SU-DHL-6 (cell line): ENCODE results near the gene STK31.

Source experiments
- EZH2phosphoT487 ChIP-seq: fragments of 200-600 bp; sonication (generic), shearing (Covaris generic); conservative IDR thresholded peaks from 2 replicates; pipeline ENCODE4 v1.6.1; 2018; ENCODE audit warnings: mild to moderate bottlenecking, antibody characterized with exemption, low read length, moderate library complexity, mixed read lengths
- TF ChIP-seq, protein P1 (sequence below): fragments of 200-600 bp; sonication (generic); IDR thresholded peaks from one replicate; pipeline ENCODE4 v1.5.1; 2017; ENCODE audit warnings: antibody characterized with exemption, mild to moderate bottlenecking, low read length, moderate library complexity; ENCODE audit not compliant: insufficient read depth, poor library complexity, severe bottlenecking

DNA sequence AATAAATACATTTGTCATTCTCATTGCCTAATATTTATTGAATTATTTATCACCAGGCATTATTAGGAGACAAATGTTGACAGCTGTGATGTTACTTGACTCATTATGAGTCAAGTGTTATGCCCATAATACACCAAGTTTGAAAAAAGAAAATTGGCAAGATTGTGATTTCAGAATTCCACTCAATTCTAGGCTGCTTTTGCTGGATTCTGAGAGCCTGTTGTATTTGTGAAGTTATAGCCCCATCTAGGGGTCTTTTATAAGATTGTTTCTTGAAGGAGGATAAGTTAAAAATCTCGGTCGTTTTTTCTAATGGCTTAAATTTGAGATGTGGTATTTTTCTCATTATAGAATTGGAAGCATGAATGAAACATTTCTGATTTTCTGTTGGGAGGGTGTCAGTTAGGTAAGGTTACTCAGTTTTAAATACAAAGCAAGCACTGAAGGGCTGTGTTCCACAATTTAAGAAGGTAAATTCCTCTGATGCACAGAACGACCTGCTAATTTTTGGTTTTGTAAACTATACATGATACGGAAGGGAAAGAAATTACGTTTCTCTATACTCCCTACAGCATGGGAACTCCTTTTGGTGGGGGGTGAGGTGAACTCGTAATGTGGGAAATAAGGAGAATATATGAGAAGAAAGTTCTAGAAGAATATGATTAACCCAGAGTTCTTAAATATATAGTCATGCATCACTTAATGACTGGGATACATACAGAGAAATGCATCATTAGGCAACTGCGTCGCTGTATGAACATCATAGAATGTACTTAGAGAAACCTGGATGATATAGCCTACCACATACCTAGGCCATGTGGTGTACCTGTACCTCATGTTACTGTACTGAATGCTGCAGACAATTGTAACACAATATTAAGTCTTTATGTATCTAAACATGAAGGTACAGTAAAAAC, 2.6 kb downstream of the STK31 start:
- TF ChIP-seq, protein P1, sequence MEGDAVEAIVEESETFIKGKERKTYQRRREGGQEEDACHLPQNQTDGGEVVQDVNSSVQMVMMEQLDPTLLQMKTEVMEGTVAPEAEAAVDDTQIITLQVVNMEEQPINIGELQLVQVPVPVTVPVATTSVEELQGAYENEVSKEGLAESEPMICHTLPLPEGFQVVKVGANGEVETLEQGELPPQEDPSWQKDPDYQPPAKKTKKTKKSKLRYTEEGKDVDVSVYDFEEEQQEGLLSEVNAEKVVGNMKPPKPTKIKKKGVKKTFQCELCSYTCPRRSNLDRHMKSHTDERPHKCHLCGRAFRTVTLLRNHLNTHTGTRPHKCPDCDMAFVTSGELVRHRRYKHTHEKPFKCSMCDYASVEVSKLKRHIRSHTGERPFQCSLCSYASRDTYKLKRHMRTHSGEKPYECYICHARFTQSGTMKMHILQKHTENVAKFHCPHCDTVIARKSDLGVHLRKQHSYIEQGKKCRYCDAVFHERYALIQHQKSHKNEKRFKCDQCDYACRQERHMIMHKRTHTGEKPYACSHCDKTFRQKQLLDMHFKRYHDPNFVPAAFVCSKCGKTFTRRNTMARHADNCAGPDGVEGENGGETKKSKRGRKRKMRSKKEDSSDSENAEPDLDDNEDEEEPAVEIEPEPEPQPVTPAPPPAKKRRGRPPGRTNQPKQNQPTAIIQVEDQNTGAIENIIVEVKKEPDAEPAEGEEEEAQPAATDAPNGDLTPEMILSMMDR = peak; percentile 44
- TF ChIP-seq EZH2phosphoT487 = no peak
